Superior temporal gyrus (tissue), 1 donor: ENCODE measurements around the gene ZSCAN26.
A peak's percentile ranks its signal among the peaks of the same experiment; 100 is the strongest.

ENCODE experiments used
- DNase-seq: peaks from one replicate; pipeline ENCODE4 v3.0.0-alpha.2; 2016; ENCODE audit errors: extremely low spot score

The ZSCAN26 gene

GRCh38 chr6:28266962-28267694 lies at the start of gene ZSCAN26:
TSS of gene ZSCAN26 (plus strand) at chr6:28267143. CDS start at chr6:28271920, 4,777 bp downstream.
- peak; percentile 93 for DNase-seq

- DNase-seq, result no peak
Measured at GRCh38 chr6:28217890-28218289, 49.1 kb upstream of the ZSCAN26 start.

- DNase-seq, result peak; percentile 29
Measured at GRCh38 chr6:28218312-28219248, 48.4 kb upstream of the ZSCAN26 start.

- no peak for DNase-seq
Measured at GRCh38 chr6:28220257-28221133, 46.4 kb upstream of the ZSCAN26 start.

GRCh38 chr6:28224131-28225055 lies 42.5 kb upstream of the ZSCAN26 start:
- DNase-seq, result no peak

GRCh38 chr6:28225056-28225834 lies 41.7 kb upstream of the ZSCAN26 start, which contains the start of gene ZSCAN9:
TSS of gene ZSCAN9 (plus strand) at chr6:28225275. CDS start at chr6:28227085, 1,810 bp downstream.
- peak; percentile 77 for DNase-seq

GRCh38 chr6:28226460-28226859 lies 40.5 kb upstream of the ZSCAN26 start:
- DNase-seq, result no peak

GRCh38 chr6:28232785-28233184 lies 34.2 kb upstream of the ZSCAN26 start:
- DNase-seq, result no peak

- DNase-seq, result no peak
Measured at GRCh38 chr6:28235912-28236452, 31.0 kb upstream of the ZSCAN26 start.

- no peak for DNase-seq
Measured at GRCh38 chr6:28239636-28240035, 27.3 kb upstream of the ZSCAN26 start.

GRCh38 chr6:28240471-28240870 lies 26.5 kb upstream of the ZSCAN26 start:
- no peak for DNase-seq

GRCh38 chr6:28243946-28244345 lies 23.0 kb upstream of the ZSCAN26 start:
- DNase-seq, result no peak

- DNase-seq, result no peak
Measured at GRCh38 chr6:28245206-28245941, 21.6 kb upstream of the ZSCAN26 start.

- DNase-seq, result no peak
Measured at GRCh38 chr6:28248916-28249315, 18.0 kb upstream of the ZSCAN26 start.

GRCh38 chr6:28250747-28251146 lies 16.2 kb upstream of the ZSCAN26 start:
- no peak for DNase-seq

- no peak for DNase-seq
Measured at GRCh38 chr6:28251661-28252008, 15.3 kb upstream of the ZSCAN26 start.

- peak; percentile 95 for DNase-seq
Measured at GRCh38 chr6:28252009-28252975, 14.7 kb upstream of the ZSCAN26 start, which contains the start of gene ZKSCAN4. TSS of gene ZKSCAN4 (minus strand) at chr6:28252269. CDS start at chr6:28251980, 289 bp downstream.
